DMS53 (cell line): Measurements from ENCODE around the gene ACBD5.
"Not testable (repeated sequence)": the region's sequence is repeated elsewhere in the genome, so short reads cannot be mapped to it uniquely, and the experiment has no call there.

ENCODE experiments used
- DNase-seq: peaks from one replicate; lab custom pipeline; 2025; lab: John Stamatoyannopoulos, UW

Gene ACBD5

DNA sequence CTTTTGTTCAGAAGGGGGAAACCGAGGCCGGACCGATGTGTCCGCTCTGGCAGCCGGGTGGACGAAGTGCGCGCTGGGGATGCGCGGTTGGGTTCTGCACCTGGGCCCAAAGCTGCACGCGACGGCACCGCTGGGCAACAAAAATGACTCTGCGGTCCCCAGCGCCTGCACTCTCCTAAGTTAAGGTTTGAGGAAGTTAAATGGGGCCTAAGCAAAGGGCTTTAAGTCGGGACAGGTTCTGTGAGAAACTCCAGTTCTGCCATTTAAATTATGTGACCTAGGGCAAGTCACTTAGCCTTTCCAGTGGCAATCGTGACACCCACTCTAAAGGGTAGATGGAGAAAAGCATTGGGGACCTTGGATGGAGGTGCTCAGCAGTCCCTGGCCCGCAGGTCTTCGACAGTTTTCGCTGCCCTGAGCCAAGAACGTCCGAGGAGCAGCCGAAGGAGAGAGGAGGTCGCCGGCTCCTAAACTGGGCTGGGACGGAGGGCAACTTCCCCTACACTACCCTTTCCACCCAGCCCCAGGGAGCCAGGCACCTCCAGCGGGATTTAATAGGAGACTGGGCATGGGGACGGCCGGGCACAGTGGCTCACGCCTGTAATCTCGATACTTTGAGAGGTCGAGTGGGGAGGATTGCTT is 534 bp upstream of the ACBD5 start:
- DNase-seq = peak; percentile 79

DNA sequence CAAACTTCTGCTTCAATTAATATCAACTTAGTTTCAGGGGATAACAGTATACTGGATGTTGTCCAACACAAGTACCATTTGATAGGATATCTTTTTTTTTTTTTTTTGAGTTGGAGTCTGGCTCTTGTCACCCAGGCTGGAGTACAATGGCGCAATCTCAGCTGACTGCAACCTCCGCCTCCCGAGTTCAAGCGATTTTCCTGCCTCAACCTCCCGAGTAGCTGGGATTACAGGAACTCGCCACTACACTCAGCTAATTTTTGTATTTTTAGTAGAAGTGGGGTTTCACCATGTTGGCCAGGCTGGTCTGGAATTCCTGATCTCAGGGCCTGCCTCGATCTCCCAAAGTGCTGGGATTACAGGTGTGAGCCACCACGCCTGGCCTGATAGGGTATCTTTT is 3.1 kb downstream of the ACBD5 start:
- not testable (repeated sequence) for DNase-seq

DNA sequence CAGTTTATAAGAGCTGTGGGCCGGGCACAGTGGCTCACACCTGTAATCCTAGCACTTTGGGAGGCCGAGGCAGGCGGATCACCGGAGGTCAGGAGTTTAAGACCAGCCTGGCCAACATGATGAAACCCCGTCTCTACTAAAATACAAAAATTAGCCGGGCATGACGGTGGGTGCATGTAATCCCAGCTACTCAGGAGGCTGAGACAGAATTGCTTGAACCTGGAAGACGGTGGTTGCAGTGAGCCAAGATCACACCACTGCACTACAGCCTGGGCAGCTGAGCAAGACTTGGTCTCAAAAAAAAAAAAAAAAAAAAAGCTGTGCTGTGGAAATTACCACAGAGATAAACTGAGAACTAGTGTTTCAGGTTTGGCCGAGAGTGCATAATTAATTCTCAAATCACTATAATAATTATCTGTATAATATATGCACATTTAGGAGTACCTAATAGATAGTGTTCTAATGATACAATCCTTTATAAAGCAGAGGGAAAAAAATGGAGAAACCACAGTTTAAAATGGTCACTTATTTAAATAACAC is 3.9 kb downstream of the ACBD5 start:
- not testable (repeated sequence) for DNase-seq

DNA sequence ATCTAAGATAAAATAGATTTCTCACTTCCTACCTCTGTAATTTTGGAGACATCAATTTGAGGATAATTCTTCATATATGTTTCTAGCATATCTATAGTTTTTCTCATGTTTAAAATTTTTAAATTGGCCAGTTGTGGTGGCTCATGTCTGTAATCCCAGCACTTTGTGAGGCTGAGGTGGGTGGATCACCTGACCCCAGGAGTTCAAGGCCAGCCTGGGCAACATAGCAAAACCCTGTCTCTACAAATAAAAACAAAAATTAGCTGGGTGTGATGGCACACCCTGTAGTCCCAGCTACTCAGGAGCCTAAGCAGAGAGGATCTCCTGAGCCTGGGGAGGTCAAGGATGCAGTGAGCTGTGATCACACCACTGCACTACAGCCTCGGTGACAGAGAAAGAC is 4.9 kb downstream of the ACBD5 start:
- no peak for DNase-seq

DNA sequence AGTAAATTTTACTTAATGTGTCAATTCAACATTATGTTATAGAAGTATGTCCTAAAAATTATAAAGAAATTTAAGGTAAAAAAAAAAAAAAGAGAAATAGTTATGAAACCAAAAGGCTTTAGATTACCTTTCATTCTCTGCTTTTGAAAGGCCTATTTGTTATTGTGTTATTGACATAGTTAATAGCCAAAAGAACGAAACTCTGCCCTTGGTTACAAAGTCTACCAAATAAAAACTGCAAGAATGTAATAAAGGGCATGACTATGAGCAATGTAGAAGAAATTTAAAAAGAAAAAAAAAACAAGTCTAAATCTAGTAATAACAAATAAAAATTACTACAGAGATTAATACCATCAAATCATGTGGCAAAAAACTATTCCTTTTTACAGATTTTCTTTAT is 10.6 kb downstream of the ACBD5 start:
- no peak for DNase-seq

DNA sequence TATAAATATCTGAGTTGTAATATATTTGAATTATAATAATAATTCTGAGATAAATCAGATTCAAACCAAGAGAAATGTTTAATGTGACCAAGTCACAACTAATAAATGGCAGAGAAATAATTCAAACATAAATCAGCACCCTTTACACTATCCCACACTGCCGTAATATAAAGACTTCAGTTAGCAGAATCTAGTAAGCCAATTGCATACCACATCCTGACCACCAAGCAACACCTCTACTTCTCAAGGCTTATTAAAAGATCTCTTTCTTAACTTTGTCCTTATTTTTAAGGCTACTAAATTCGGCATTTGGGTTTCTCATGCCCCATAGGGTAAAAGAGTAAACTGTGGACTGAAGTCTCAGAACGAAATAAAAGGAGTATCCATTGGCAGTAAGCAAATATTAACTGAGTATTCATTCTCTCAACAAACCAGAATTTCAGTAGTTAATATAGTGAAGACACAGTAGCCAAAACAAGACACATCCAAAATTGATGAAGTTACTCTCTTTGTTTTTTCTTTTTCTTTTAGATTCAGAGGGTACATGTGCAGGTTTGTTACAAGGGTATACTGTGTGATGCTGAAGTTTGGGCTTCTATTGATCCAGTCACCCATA is 14.8 kb downstream of the ACBD5 start:
- DNase-seq = no peak

DNA sequence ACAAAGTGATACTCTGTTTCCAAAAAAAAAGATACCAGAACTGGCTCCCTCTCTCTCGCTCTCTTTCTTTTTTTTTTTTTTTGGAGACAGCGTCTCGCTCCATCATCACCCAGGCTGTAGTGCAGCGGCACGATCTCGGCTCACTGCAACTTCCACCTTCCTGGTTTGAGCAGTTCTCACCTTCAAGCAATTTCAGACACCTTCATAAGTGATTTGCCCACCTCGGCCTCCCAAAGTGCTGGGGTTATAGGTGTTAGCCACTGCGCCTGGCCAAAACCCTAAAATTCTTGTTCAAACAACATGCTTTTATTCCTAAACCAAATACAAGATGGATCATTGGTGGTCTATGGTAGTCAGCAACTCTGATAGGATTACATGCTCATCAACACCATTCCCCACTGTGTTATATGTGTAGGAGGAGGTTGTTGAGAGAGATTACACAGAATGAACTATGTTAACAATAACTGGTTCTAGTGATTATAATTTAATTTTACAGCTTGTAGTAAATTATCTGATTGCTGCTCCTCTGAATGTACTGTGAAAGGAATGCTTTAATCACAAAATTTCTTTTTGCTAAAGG is 15.5 kb downstream of the ACBD5 start:
- DNase-seq = no peak

DNA sequence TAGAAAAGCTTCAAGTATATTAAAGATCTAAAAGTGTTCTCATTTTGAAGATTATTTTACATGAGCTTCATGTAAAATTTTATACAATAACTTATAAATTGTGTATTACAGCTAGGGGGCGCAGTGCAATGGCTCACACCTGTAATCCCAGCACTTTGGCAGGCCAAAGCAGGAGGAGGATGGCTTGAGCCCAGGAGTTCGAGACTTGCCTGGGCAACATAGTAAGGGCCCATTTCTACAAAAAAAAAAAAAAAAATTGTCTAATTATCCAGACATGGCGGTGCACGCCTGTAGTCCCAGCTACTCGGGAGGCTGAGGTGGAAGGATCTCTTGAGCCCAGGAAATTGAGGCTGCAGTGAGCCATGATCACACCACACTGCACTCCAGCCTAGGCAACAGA is 16.6 kb downstream of the ACBD5 start:
- DNase-seq = peak; percentile 70

DNA sequence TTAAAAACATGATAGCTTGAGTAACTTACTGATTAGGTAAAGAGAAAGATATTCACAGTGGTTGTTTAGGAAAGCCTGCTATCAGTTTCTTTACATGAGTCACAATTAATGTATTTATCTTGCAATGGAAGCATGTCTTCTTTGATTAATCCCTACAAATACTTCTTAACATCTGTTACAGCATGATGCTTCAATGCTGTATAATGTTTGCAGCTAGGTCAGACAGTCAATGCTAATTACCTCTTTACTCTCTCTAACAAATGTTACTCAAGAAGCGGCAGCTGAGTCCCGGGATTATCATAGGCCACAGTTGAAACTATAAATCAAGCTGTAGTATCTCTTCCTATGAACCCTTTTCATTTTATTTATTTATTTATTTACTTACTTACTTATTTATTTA is 33.2 kb downstream of the ACBD5 start:
- DNase-seq = no peak

DNA sequence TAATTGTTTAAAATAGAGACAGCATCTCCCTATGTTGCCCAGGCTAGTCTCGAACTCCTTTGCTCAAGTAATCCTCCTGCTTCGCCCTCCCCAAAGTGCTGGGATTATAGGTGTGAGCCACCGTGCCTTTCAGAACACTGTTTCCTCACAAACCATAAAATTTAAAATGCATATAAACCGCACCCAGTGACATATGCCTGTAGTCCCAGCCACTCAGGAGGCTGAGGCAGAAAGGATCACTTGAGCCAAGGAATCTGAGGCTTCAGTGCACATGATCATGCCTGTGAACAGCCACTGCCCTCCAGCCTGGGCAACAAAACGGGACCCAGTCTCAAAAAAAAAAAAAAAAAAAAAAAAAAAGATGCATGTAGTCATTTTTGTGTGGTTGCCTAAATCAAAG is 36.8 kb downstream of the ACBD5 start:
- DNase-seq = no peak

DNA sequence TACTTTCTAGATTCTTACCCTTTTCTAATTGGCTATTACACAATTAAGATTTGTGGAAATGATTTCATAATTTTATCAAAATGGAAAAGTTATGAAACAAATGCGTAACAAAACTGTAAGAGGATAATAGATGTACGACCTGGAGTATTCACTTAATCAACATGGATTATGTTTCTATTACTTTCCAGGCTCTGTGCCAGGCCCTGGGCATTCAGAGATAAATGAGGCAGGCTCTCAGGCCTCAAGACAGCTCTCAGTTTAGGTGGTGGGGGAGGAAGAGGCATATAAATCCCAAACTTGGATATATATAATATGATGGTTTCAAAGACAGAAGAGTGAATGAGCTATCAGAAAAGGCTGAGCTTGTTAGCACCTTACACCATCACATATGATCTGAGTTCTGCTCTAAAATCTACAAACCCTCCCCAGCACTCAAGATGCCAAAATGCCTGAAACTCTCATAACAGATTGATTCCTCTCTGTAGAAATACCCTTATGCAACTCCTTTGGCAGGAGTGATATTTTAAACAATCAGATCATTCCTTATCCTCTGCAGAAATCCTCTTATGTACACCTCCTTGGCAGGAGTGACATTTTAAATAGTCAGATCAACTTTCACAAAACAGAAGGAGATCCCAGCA is 42.5 kb downstream of the ACBD5 start:
- DNase-seq = no peak

DNA sequence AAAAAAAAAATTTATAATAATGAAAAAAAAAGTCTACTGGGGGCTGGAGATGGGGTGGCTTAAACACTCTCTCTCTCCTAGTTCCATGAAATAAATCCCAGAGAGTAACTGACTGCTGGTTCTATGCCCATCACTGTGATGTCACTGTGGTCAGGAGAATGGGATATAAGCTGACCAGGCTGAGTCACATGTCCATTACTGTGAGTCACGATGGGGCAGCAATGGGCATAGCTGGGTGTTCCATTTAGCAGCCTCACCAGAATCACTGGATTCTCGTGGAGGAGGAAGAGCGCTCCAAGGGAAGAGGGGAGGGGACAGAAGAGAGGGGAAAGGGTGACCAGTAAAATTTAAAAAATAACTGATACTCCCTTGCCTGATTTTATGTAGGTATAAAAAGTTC is 48.3 kb downstream of the ACBD5 start:
- DNase-seq = peak; percentile 74

DNA sequence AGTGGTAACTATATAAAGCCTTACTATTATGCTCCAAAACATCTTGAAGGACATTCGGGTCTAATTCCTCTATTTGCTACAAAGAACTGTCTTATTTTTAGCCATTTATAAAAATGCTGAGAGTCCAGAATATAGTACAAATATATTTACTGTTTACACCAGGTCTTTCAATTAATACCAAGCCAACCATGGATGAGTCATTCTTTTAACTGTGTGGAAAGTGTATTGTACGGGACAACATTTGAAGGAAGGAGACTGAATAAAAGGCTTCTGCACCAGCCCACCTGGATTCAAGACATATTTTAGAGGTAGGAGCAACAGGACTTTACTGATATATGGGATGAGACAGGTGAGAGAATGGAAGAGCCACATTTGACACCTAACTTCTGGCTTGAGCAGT is 50.1 kb downstream of the ACBD5 start:
- DNase-seq = peak; percentile 80

DNA sequence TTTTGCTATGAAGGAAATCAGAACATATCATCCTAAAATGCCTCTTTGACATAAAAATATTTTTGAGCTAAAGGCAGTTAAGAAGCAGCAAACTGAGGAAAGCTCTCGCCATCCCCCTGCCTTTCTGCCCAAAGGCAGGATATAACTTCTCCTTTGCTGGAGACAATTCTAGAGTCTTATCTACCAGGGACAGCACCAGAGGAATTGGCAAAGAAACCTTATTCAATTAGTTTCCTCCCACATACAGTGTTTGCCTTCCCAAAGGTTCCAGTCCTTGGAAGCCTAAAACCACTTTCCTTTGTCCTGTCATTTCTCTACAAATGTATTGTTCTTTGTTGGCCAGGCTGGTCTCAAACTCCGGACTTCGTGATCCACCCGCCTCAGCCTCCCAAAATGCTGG is 51.7 kb downstream of the ACBD5 start:
- no peak for DNase-seq

DNA sequence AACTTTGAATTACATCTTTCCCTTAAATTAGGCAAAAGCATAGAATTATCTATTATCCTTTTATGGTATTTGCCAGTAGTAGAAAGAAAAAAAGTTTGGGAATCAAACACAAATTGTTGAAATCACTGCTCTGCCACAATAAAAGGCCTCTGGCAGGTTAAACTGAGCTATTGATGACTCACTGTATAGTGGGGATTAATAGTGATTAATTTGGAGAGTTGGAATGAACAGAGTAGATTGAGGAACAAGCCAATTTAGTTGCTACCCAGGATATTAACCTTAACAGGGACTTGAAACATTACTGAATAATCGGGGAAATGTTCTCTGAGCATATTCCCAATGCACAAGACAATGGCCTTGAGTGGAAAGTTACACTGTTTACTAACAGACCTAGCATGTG is 52.3 kb downstream of the ACBD5 start:
- no peak for DNase-seq

DNA sequence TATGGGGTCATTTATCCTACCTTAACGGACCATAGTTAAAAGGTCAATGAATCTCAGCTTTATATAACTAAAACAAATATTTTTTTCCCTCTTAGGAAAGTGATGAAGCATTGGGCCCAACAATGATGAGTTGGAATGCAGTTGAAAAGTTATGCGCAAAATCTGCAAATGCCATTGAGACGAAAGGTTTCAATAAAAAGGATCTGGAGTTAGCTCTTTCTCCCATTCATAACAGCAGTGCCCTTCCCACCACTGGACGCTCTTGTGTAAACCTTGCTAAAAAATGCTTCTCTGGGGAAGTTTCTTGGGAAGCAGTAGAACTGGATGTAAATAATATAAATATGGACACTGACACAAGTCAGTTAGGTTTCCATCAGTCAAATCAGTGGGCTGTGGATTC is 70.7 kb downstream of the ACBD5 start:
- no peak for DNase-seq

DNA sequence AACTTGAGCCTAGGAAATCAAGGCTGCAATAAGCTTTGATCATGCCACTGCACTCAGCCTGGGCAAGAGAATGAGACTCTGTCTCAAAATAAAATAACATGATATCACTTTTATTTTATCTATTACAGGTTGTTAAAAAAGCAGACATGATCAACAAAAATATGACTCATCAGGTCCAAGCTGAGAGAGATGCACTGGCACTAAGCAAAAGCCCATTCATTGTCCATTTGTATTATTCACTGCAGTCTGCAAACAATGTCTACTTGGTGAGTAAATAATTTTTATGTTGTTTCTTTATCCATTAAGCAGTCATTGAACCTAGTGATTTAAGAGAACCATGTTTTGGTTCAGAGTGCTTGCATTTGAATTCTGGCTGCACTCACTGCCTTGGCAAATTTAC is 82.2 kb downstream of the ACBD5 start:
- peak; percentile 77 for DNase-seq

DNA sequence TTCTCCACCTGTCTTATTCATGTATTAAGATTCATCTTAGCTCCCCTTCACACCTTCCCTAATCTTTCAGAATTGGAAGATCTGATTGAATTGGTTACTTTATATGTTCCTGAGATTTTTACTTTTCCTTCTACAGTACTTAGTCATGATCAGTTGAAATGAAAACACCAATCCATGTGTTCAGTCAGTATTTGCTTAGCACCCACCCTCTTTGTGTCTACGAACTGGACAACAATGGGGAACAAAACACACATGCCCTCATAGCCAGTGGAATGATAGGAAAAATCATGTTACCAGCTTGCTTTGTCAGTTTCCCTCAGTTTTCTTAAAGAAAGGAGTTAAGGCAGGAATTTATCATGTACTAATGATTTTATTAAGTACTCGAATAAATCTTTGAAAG is 83.4 kb downstream of the ACBD5 start:
- peak; percentile 18 for DNase-seq

DNA sequence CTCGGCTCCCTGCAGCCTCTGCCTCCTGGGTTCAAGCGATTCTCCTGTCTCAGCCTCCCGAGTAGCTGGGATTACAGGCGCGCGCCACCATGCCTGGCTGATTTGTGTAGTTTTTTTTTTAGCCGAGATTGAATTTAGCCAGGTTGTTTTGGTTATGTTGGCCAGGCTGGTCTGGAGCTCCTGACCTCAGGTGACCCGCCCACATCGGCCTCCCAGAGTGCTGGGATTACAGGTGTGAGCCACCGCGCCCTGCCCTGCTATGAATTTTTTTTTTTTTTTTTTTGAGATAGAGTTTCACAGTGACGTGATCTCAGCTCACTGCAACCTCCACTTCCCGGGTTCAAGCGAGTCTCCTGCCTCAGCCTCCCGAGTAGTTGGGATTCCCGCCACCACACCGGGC is 84.0 kb downstream of the ACBD5 start:
- peak; percentile 33 for DNase-seq

DNA sequence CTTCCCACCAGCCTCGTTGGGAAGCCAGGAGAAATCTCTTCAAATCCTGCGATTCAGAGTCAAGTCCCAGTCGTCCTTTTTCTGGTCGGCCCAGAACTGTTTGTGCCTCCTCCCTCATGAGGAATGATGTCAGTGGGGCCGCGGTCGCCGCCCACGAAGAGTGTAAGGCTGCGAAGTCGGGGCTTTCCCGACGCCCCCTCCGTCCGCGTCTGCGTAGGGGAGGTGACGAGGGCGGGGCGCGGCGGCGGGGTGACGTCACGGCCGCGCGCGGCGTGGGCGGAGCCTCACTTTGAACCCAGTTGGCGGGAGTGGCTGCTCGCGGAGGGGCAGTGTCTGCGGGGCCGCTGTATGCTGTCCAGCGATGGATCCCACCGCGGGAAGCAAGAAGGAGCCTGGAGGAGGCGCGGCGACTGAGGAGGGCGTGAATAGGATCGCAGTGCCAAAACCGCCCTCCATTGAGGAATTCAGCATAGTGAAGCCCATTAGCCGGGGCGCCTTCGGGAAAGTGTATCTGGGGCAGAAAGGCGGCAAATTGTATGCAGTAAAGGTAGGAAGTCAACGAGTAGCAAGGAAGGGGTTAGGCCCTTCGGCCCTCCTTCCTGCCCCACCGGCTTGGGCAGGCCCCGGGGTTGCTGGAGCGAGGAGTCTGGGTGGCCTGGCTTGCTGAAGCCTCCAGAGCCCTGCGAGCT is 85.4 kb downstream of the ACBD5 start, which contains the start of gene MASTL:
TSS of gene MASTL (plus strand) at position 287 of the 689 bp plus-strand sequence. CDS start at position 362, 75 bp downstream.
- DNase-seq = peak; percentile 97

DNA sequence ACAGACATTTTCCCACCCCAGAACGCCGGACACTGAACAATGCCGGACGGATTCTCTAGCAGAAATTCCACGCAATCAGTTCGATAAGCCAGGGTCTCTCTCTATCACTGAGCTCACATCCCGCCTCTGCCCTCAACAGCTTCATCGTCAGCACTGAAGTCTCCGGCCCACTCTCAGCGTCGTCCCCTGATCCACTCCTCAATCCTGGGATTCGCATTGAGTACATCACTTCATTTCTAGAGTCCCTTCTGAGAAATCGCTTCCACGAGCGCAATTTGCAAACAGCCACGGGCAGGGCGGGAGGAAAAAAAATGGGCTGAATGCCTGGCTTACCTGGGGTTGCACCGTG is 86.8 kb downstream of the ACBD5 start:
- DNase-seq = peak; percentile 67

DNA sequence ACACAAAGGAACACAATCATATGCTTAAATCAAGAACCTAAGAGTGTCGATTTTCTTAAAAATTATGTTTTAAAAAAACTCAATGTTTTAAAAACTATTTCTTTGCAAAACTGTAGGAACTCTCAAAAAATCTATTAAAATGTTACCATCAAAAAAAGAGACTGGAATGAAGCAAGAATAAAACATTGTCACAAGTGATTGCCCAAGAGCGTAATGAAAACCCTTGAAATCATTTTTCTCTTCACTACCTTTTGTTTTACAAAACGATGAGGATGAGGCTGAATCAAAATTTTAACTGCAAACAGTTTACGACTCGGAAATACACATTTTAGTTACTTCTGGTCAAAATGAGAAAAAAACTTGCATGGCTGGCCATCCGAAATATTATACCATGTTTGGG is 87.3 kb downstream of the ACBD5 start:
- DNase-seq = no peak
